ENCODE results near the gene S100A9. TPM values are rescaled to one million over a fixed set of nuclear protein-coding genes. Genes with fewer than 3 reads are reported as not detected.

Gene S100A9
- polyA plus RNA-seq, 1 donor from 2014 or later = not detected

GRCh38 chr1:153322568-153322967 is 35.1 kb upstream of the S100A9 start:
- H3K36me3 ChIP-seq (ENCODE audit: insufficient read depth, low read length) = no peaks in the 10 kb centered on the region
- no peaks in the 10 kb centered on the region for H3K27me3 ChIP-seq (ENCODE audit: insufficient read depth, low read depth, low read length)
- H4K20me1 ChIP-seq (ENCODE audit: insufficient read depth) = no peaks in the 10 kb centered on the region
- no peak overlapping the region for H3K4me2 ChIP-seq (ENCODE audit: low read length)
- no peaks in the 10 kb centered on the region for H3K9me2 ChIP-seq (ENCODE audit: insufficient read depth, low read length)
- no peak for TF ChIP-seq POLR2AphosphoS5 (IDR thresholded peaks at IDR 0.05)
- TF ChIP-seq SMC3 (conservative IDR thresholded peaks at IDR 0.05; ENCODE audit: poor library complexity) = no peak
- no peak for TF ChIP-seq TAF1 (IDR thresholded peaks at IDR 0.05; ENCODE audit: low read depth)
- no peak for TF ChIP-seq CTCF (IDR thresholded peaks at IDR 0.05; ENCODE audit: poor library complexity, severe bottlenecking)
- no peak for TF ChIP-seq MXI1 (conservative IDR thresholded peaks at IDR 0.05; ENCODE audit: poor library complexity, severe bottlenecking)
- TF ChIP-seq EZH2 (IDR thresholded peaks at IDR 0.05; ENCODE audit: borderline replicate concordance, insufficient read depth, low read length, poor library complexity, severe bottlenecking) = no peak
- no peak for TF ChIP-seq EP300 (conservative IDR thresholded peaks at IDR 0.05; ENCODE audit: poor library complexity, severe bottlenecking)
- no peak for TF ChIP-seq RAD21 (conservative IDR thresholded peaks at IDR 0.05)
- no peak for TF ChIP-seq REST (IDR thresholded peaks at IDR 0.05; ENCODE audit: borderline replicate concordance)
- no peaks in the 10 kb centered on the region for H3K9me3 ChIP-seq (ENCODE audit: low read length)
- H2AFZ ChIP-seq (ENCODE audit: low read depth, low read length) = no peak overlapping the region
- H3K27ac ChIP-seq (ENCODE audit: low read length) = no peak overlapping the region
- H3K79me2 ChIP-seq (replicated peaks; ENCODE audit: insufficient read depth, low read length) = no peaks in the 10 kb centered on the region
- H3F3A ChIP-seq (ENCODE audit: insufficient read depth, low read length, poor library complexity, severe bottlenecking) = no peaks in the 10 kb centered on the region
- no peak overlapping the region for H3K9ac ChIP-seq (ENCODE audit: low read length)
- H3K4me3 ChIP-seq (ENCODE audit: low read length) = no peak overlapping the region

GRCh38 chr1:153324912-153325311 is 32.7 kb upstream of the S100A9 start:
- Histone ChIP-seq H3F3A (ENCODE audit: insufficient read depth, low read length, poor library complexity, severe bottlenecking) (no peaks in the 10 kb centered on the region), H3K4me2 (ENCODE audit: low read length) (no peak overlapping the region), H3K27me3 (ENCODE audit: insufficient read depth, low read depth, low read length) (no peaks in the 10 kb centered on the region), H2AFZ (ENCODE audit: low read depth, low read length) (no peak overlapping the region), H3K36me3 (ENCODE audit: insufficient read depth, low read length) (no peaks in the 10 kb centered on the region), H3K9ac (ENCODE audit: low read length) (no peak overlapping the region), H3K4me3 (ENCODE audit: low read length) (no peak overlapping the region), H3K79me2 (replicated peaks; ENCODE audit: insufficient read depth, low read length) (no peaks in the 10 kb centered on the region), H3K9me2 (ENCODE audit: insufficient read depth, low read length) (no peaks in the 10 kb centered on the region), H4K20me1 (ENCODE audit: insufficient read depth) (no peaks in the 10 kb centered on the region), H3K9me3 (ENCODE audit: low read length) (no peaks in the 10 kb centered on the region), H3K27ac (ENCODE audit: low read length) (no peak overlapping the region)
- TF ChIP-seq RAD21 (conservative IDR thresholded peaks at IDR 0.05) = no peak
- TF ChIP-seq EP300 (conservative IDR thresholded peaks at IDR 0.05; ENCODE audit: poor library complexity, severe bottlenecking) = no peak
- TF ChIP-seq EZH2 (IDR thresholded peaks at IDR 0.05; ENCODE audit: borderline replicate concordance, insufficient read depth, low read length, poor library complexity, severe bottlenecking) = no peak
- TF ChIP-seq MXI1 (conservative IDR thresholded peaks at IDR 0.05; ENCODE audit: poor library complexity, severe bottlenecking) = no peak
- TF ChIP-seq REST (IDR thresholded peaks at IDR 0.05; ENCODE audit: borderline replicate concordance) = no peak
- no peak for TF ChIP-seq POLR2AphosphoS5 (IDR thresholded peaks at IDR 0.05)
- TF ChIP-seq SMC3 (conservative IDR thresholded peaks at IDR 0.05; ENCODE audit: poor library complexity) = no peak
- no peak for TF ChIP-seq TAF1 (IDR thresholded peaks at IDR 0.05; ENCODE audit: low read depth)
- TF ChIP-seq CTCF (IDR thresholded peaks at IDR 0.05; ENCODE audit: poor library complexity, severe bottlenecking) = no peak

All from neural cell (in vitro differentiated cells).